Stomach (tissue), 4 donors: ENCODE measurements around the gene PPP1R9A.

Experiments used
- POLR2A ChIP-seq, 4 donors: fragments of 450-650 bp; IDR thresholded peaks; one replicate each; pipeline ENCODE4 v1.6.1; 2016; ENCODE audit warnings: antibody characterized with exemption in 4 of 4, control low read depth in 2 of 4, mild to moderate bottlenecking in 1 of 4, moderate library complexity in 1 of 4
- POLR2AphosphoS5 ChIP-seq, 3 donors: sonication (generic); formaldehyde crosslinking; IDR thresholded peaks; one replicate each; pipeline ENCODE4 v1.6.1; 2016; ENCODE audit warnings: antibody characterized with exemption in 3 of 3
- TF ChIP-seq, protein P1 (sequence below), 7 experiments: fragments of 450-650 bp in 4 of 7; fragments of 200-600 bp in 3 of 7; sonication (generic) in 3 of 7; IDR thresholded peaks; one replicate each; pipeline ENCODE4 v1.5.1; 2016 to 2019; ENCODE audit warnings: antibody characterized with exemption in 7 of 7, control low read depth in 2 of 7, mild to moderate bottlenecking in 1 of 7

DNA sequence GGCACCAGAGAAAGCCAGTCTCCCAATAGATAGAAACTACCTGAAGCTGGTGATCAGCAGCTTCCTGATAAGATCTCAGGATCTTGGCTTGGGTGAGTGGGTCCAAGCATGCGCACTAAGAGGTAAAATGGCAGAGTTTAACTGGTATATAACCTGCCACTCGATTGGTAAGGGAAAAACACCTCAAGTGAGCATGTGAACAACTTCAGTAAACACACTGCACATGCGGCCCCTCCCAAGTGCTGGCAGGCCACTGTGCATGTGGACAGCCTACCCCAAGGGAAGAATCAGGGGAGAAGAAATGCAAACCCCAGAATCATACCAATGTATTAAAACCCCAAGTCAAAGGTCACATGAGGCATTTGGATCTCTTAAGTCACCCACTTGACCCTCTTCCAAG is 434.6 kb downstream of the PPP1R9A start:
- TF ChIP-seq POLR2AphosphoS5 (IDR thresholded peaks at IDR 0.05), result no peak
- no peak for TF ChIP-seq POLR2A (IDR thresholded peaks at IDR 0.05)
- TF ChIP-seq, protein P1, sequence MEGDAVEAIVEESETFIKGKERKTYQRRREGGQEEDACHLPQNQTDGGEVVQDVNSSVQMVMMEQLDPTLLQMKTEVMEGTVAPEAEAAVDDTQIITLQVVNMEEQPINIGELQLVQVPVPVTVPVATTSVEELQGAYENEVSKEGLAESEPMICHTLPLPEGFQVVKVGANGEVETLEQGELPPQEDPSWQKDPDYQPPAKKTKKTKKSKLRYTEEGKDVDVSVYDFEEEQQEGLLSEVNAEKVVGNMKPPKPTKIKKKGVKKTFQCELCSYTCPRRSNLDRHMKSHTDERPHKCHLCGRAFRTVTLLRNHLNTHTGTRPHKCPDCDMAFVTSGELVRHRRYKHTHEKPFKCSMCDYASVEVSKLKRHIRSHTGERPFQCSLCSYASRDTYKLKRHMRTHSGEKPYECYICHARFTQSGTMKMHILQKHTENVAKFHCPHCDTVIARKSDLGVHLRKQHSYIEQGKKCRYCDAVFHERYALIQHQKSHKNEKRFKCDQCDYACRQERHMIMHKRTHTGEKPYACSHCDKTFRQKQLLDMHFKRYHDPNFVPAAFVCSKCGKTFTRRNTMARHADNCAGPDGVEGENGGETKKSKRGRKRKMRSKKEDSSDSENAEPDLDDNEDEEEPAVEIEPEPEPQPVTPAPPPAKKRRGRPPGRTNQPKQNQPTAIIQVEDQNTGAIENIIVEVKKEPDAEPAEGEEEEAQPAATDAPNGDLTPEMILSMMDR (IDR thresholded peaks at IDR 0.05), result no peak
